ENCODE data around the gene TEX35. TPM values are rescaled to one million over a fixed set of nuclear protein-coding genes. Genes with fewer than 3 reads are reported as not detected.

The TEX35 gene
- total RNA-seq, 1 donor from 2014 or later = not detected

DNA sequence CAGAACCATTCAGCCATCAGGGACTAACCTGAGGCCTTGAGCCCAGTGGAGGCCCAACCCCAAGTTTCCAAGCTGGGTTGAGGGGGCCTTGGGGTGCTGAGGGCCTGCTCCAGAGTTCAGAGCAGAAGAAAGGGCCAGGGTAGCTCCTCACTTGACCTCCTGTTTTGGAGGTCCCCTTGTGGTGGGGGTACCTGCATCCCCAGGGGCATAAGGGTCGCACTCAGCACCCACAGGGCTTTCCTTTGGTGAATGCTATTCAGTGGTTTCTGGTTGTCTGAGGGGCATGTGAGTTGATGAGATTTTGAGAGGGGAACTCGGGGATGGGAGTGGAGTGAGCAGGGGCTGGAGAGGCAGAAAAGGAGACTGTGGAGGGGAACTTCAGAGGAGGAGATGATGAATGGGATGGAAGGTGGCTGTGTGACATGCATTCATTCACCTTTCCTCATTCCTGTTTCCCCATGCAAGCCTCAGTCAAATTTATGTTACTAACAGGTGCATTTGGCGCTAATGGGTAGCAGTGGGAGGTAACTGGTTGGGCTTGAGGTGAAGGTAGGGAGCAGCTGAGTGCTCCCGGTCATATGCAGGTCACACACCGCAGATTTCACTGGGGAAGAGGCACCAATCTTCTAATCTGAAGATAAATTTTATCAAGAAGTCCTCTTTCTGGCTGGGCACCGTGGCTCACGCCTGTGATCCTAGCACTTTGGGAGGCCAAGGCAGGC, 50.4 kb downstream of the TEX35 start:
- H3K4me3 Mint-ChIP-seq = no peak overlapping the region
- no peaks in the 10 kb centered on the region for H3K27me3 Mint-ChIP-seq (ENCODE audit: low read depth)
- H3K4me1 Mint-ChIP-seq = peaks cover 9% of the 10 kb centered on the region
- H3K36me3 Mint-ChIP-seq (ENCODE audit: low read depth) = peaks cover 2% of the 10 kb centered on the region
- peaks cover 2% of the 10 kb centered on the region for H3K9me3 Mint-ChIP-seq
- TF ChIP-seq, protein P1, sequence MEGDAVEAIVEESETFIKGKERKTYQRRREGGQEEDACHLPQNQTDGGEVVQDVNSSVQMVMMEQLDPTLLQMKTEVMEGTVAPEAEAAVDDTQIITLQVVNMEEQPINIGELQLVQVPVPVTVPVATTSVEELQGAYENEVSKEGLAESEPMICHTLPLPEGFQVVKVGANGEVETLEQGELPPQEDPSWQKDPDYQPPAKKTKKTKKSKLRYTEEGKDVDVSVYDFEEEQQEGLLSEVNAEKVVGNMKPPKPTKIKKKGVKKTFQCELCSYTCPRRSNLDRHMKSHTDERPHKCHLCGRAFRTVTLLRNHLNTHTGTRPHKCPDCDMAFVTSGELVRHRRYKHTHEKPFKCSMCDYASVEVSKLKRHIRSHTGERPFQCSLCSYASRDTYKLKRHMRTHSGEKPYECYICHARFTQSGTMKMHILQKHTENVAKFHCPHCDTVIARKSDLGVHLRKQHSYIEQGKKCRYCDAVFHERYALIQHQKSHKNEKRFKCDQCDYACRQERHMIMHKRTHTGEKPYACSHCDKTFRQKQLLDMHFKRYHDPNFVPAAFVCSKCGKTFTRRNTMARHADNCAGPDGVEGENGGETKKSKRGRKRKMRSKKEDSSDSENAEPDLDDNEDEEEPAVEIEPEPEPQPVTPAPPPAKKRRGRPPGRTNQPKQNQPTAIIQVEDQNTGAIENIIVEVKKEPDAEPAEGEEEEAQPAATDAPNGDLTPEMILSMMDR (conservative IDR thresholded peaks at IDR 0.05) = no peak
- H3K27ac Mint-ChIP-seq (ENCODE audit: unreplicated experiment) = no peak overlapping the region
- DNase-seq (ENCODE audit: low read depth, low spot score) = no peak

DNA sequence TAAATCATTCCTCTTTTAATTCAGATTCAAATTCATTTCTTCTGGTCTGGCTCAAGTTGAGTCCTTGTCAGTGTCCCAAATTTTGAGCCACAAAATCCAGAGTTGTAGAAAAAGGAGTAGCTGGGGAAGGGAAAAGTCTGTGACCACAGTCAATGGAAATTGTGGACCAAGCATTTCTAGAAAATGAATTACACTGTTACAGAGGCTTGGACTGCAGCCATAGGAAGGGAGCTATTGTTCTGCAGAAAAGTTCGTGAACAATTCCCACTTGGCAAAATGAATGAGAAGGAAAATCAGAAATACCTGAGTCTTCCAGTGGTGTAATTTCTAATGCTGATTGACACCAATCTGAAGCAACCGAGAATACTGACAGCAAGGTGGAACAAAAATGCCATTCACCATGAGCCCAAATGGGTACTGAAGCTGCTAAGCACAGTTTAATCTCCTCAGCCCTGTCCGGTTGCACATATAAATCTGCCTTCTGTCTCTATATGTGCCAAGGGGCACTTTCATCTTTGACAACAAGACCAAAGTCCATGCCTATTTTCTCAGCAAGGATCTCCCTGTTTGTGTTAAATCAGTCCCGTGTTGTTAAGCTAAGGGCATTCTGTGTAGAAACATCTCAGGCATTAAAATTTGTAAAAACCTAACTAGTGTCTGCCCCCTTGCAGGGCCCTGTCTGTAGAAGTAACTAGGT, 51.3 kb downstream of the TEX35 start:
- no peak overlapping the region for H3K27ac Mint-ChIP-seq (ENCODE audit: unreplicated experiment)
- peaks cover 2% of the 10 kb centered on the region for H3K36me3 Mint-ChIP-seq (ENCODE audit: low read depth)
- peaks cover 4% of the 10 kb centered on the region for H3K4me1 Mint-ChIP-seq
- no peaks in the 10 kb centered on the region for H3K27me3 Mint-ChIP-seq (ENCODE audit: low read depth)
- TF ChIP-seq, protein P1 (conservative IDR thresholded peaks at IDR 0.05) = no peak
- peaks cover 2% of the 10 kb centered on the region for H3K9me3 Mint-ChIP-seq
- H3K4me3 Mint-ChIP-seq = no peak overlapping the region
- no peak for DNase-seq (ENCODE audit: low read depth, low spot score)

DNA sequence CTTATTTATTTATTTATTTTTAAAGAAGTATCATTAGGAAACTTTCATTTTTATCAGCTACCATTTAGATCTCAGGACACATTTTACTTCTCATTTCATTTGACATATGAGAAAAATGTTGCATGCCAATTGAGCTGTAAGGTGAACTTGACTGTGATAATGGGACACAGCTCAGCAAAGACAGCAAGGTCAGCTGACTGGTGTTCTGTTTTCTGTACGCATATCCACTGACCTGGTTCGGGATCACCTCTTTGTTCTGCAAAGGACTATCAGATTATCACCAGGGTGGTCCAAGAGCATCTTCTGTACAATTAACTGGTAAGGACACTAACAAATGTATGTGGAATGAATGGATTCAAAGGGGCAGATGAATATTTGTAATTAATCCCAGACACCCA, 51.9 kb downstream of the TEX35 start:
- Mint-ChIP-seq H3K27me3 (ENCODE audit: low read depth) (no peaks in the 10 kb centered on the region), H3K4me3 (no peak overlapping the region)

DNA sequence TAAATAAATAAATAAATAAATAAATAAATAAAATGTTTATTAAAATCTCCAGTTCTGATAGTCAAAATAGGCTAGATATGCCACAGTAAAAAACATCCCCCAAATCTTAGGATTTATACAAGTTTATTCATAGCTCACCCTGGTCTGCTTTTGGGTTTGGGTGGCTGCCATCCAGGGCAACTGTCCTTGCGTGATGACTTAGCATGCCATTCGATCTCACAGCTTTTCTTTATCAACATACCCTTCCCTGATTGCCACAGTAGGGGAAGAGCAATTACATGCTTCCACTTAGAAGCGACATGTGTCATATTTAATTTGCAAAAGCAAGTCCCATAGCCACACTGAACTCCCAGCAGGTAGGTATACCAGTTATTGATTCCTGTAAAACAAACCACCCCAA, 52.7 kb downstream of the TEX35 start:
- no peaks in the 10 kb centered on the region for H3K4me1 Mint-ChIP-seq
- no peak overlapping the region for H3K4me3 Mint-ChIP-seq
- H3K27me3 Mint-ChIP-seq (ENCODE audit: low read depth) = no peaks in the 10 kb centered on the region
- H3K27ac Mint-ChIP-seq (ENCODE audit: unreplicated experiment) = no peak overlapping the region
- TF ChIP-seq, protein P1 (conservative IDR thresholded peaks at IDR 0.05) = no peak
- peaks cover 2% of the 10 kb centered on the region for H3K9me3 Mint-ChIP-seq
- no peak for DNase-seq (ENCODE audit: low read depth, low spot score)
- peaks cover 2% of the 10 kb centered on the region for H3K36me3 Mint-ChIP-seq (ENCODE audit: low read depth)

More for the DNA sequence above, 51.9 kb downstream of the TEX35 start:
- no peak for DNase-seq (ENCODE audit: low read depth, low spot score)
- Mint-ChIP-seq H3K9me3 (peaks cover 2% of the 10 kb centered on the region), H3K36me3 (ENCODE audit: low read depth) (peaks cover 2% of the 10 kb centered on the region), H3K4me1 (no peaks in the 10 kb centered on the region), H3K27ac (ENCODE audit: unreplicated experiment) (no peak overlapping the region)
- TF ChIP-seq, protein P1 (conservative IDR thresholded peaks at IDR 0.05) = no peak

DNA sequence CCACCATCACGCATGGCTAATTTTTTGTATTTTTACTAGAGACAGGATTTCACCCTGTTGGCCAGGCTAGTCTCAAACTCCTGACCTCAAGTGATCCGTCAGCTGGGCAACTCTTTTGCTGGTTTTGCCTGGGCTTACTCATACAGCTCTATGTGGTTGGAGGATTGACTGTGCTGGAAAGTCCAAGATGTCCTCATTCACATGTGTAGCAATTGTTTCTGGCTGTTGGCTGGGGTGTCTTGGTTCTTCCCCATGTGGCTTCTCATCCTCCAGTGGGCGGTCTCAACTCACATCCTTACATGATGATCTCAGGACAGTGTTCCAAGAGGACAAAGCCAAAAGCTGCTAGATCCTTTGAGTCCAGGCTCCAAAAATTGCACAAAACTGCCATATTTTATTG, 53.3 kb downstream of the TEX35 start:
- H3K27ac Mint-ChIP-seq (ENCODE audit: unreplicated experiment) = no peak overlapping the region
- no peaks in the 10 kb centered on the region for H3K27me3 Mint-ChIP-seq (ENCODE audit: low read depth)
- DNase-seq (ENCODE audit: low read depth, low spot score) = no peak
- H3K36me3 Mint-ChIP-seq (ENCODE audit: low read depth) = peaks cover 2% of the 10 kb centered on the region
- TF ChIP-seq, protein P1 (conservative IDR thresholded peaks at IDR 0.05) = no peak
- H3K4me3 Mint-ChIP-seq = no peak overlapping the region
- H3K4me1 Mint-ChIP-seq = no peaks in the 10 kb centered on the region
- H3K9me3 Mint-ChIP-seq = peaks cover 2% of the 10 kb centered on the region

Data from neural crest cell (in vitro differentiated cells).